Measurements from ENCODE around the gene FRMD3. TPM values are rescaled to one million over a fixed set of nuclear protein-coding genes. Genes with fewer than 3 reads are reported as not detected.

The FRMD3 gene
- total and polyA plus RNA-seq, 7 donors: 8.5 to 182 (median 38.7) TPM

- intact Hi-C loops (cut with DNase I): no loop called here
- no peaks in the 10 kb centered on the region for H3K36me3 ChIP-seq (ENCODE audit: insufficient read depth in 1 of 2, low read depth in 1 of 2)
- TF ChIP-seq CTCF (IDR thresholded peaks at IDR 0.05): no peak
- peaks cover 13% of the 10 kb centered on the region for H3K4me1 ChIP-seq
- WGBS, 3 donors: 53 to 75% (median 62%) methylated on average over 5 of the region's 5 CpGs
- no peak for DNase-seq
- H3K27me3 ChIP-seq (ENCODE audit: insufficient read depth in 3 of 3, low read length in 2 of 3): no peaks in the 10 kb centered on the region
- H3K9me3 ChIP-seq: no peaks in the 10 kb centered on the region
- ATAC-seq: peak; percentile 91 to 95 (median 92)
- no peak overlapping the region for H3K4me3 ChIP-seq
- H3K27ac ChIP-seq: peak overlapping the region; percentile 80
Measured at GRCh38 chr9:83280268-83280667, 257.9 kb downstream of the FRMD3 start.

- ATAC-seq: no peak
Measured at GRCh38 chr9:83274787-83275186, 263.4 kb downstream of the FRMD3 start.

GRCh38 chr9:83271665-83272071 is 266.5 kb downstream of the FRMD3 start:
- intact Hi-C loops (cut with DNase I): no loop called here
- Histone ChIP-seq H3K9me3 (no peaks in the 10 kb centered on the region), H3K27me3 (ENCODE audit: insufficient read depth in 3 of 3, low read length in 2 of 3) (no peaks in the 10 kb centered on the region), H3K4me3 (no peak overlapping the region), H3K36me3 (ENCODE audit: insufficient read depth in 1 of 2, low read depth in 1 of 2) (no peaks in the 10 kb centered on the region), H3K27ac (no peak overlapping the region), H3K4me1 (peaks cover 25% of the 10 kb centered on the region)
- 65 to 75% (median 69%) methylated on average over 2 of the region's 2 CpGs for WGBS, 3 donors
- ATAC-seq (no peak), DNase-seq (no peak)
- no peak for TF ChIP-seq CTCF (IDR thresholded peaks at IDR 0.05)

More at GRCh38 chr9:83274787-83275186, 263.4 kb downstream of the FRMD3 start:
- H3K9me3 ChIP-seq: no peaks in the 10 kb centered on the region
- no peak for DNase-seq
- H3K4me3 ChIP-seq: no peak overlapping the region
- intact Hi-C loops (cut with DNase I): no loop called here
- 84 to 89% (median 85%) methylated on average over 5 of the region's 5 CpGs for WGBS, 3 donors
- H3K27me3 ChIP-seq (ENCODE audit: insufficient read depth in 3 of 3, low read length in 2 of 3): no peaks in the 10 kb centered on the region
- peaks cover 11% of the 10 kb centered on the region for H3K4me1 ChIP-seq
- no peak overlapping the region for H3K27ac ChIP-seq
- no peak for TF ChIP-seq CTCF (IDR thresholded peaks at IDR 0.05)
- no peaks in the 10 kb centered on the region for H3K36me3 ChIP-seq (ENCODE audit: insufficient read depth in 1 of 2, low read depth in 1 of 2)

- no peaks in the 10 kb centered on the region for H3K27me3 ChIP-seq (ENCODE audit: insufficient read depth in 3 of 3, low read length in 2 of 3)
- WGBS, 3 donors: 25 to 29% (median 26%) methylated on average over 3 of the region's 3 CpGs
- no peaks in the 10 kb centered on the region for H3K36me3 ChIP-seq (ENCODE audit: insufficient read depth in 1 of 2, low read depth in 1 of 2)
- no peak for TF ChIP-seq CTCF (IDR thresholded peaks at IDR 0.05)
- ATAC-seq (no peak), DNase-seq (no peak)
- H3K4me1 ChIP-seq: peaks cover 29% of the 10 kb centered on the region
- no peak overlapping the region for H3K4me3 ChIP-seq
- no peak overlapping the region for H3K27ac ChIP-seq
- no peaks in the 10 kb centered on the region for H3K9me3 ChIP-seq
- intact Hi-C loops (cut with DNase I): no loop called here
Measured at GRCh38 chr9:83270116-83270515, 268.1 kb downstream of the FRMD3 start.

- TF ChIP-seq CTCF (IDR thresholded peaks at IDR 0.05): no peak
- ATAC-seq (no peak), DNase-seq (no peak)
- Histone ChIP-seq H3K4me1 (peaks cover 29% of the 10 kb centered on the region), H3K9me3 (no peaks in the 10 kb centered on the region), H3K4me3 (no peak overlapping the region), H3K27me3 (ENCODE audit: insufficient read depth in 3 of 3, low read length in 2 of 3) (no peaks in the 10 kb centered on the region), H3K27ac (peak overlapping the region; percentile 91), H3K36me3 (ENCODE audit: insufficient read depth in 1 of 2, low read depth in 1 of 2) (no peaks in the 10 kb centered on the region)
- 44 to 62% (median 57%) methylated on average over 5 of the region's 5 CpGs for WGBS, 3 donors
- intact Hi-C loops (cut with DNase I): no loop called here
Measured at GRCh38 chr9:83267741-83268140, 270.5 kb downstream of the FRMD3 start.
